ENCODE data around the gene PPP1R1B. TPM values are rescaled to one million over a fixed set of nuclear protein-coding genes. Genes with fewer than 3 reads are reported as not detected.

The PPP1R1B gene
- total RNA-seq, 1 experiment from 2014 or later = not detected

GRCh38 chr17:39663340-39663687 lies 36.6 kb downstream of the PPP1R1B start:
- Histone ChIP-seq H3K9me2 (ENCODE audit: insufficient read depth) (no peaks in the 10 kb centered on the region), H3K27me3 (ENCODE audit: insufficient read depth, low read depth) (no peaks in the 10 kb centered on the region), H3F3A (ENCODE audit: insufficient read depth, low read depth) (peaks cover 18% of the 10 kb centered on the region), H3K9me3 (ENCODE audit: insufficient read depth, low read depth) (no peaks in the 10 kb centered on the region), H2AFZ (no peak overlapping the region), H3K4me2 (peak overlapping the region; percentile 82), H3K79me2 (ENCODE audit: low read depth) (no peaks in the 10 kb centered on the region), H3K4me3 (peak overlapping the region; percentile 49; the same call in 1 of the 2 replicates), H3K4me1 (replicated peaks; ENCODE audit: insufficient read depth) (peaks cover 29% of the 10 kb centered on the region), H3K27ac (no peak overlapping the region), H3K36me3 (ENCODE audit: low read depth) (no peaks in the 10 kb centered on the region), H4K20me1 (ENCODE audit: insufficient read depth) (no peaks in the 10 kb centered on the region)
- DNase-seq = peak in 1 of 2 experiments; percentile 18
- no TSS peak for BruUV-seq (replicated peaks)
- TF ChIP-seq EZH2 (IDR thresholded peaks at IDR 0.05; ENCODE audit: low read depth) (no peak), CTCF (conservative IDR thresholded peaks at IDR 0.05) (no peak)
- CTCF ChIA-PET = no interaction called here
- intact Hi-C loops (cut with micrococcal nuclease; ENCODE audit: unreplicated experiment) = no loop called here
- POLR2A ChIA-PET (ENCODE audit: unreplicated experiment) = no interaction called here

DNA sequence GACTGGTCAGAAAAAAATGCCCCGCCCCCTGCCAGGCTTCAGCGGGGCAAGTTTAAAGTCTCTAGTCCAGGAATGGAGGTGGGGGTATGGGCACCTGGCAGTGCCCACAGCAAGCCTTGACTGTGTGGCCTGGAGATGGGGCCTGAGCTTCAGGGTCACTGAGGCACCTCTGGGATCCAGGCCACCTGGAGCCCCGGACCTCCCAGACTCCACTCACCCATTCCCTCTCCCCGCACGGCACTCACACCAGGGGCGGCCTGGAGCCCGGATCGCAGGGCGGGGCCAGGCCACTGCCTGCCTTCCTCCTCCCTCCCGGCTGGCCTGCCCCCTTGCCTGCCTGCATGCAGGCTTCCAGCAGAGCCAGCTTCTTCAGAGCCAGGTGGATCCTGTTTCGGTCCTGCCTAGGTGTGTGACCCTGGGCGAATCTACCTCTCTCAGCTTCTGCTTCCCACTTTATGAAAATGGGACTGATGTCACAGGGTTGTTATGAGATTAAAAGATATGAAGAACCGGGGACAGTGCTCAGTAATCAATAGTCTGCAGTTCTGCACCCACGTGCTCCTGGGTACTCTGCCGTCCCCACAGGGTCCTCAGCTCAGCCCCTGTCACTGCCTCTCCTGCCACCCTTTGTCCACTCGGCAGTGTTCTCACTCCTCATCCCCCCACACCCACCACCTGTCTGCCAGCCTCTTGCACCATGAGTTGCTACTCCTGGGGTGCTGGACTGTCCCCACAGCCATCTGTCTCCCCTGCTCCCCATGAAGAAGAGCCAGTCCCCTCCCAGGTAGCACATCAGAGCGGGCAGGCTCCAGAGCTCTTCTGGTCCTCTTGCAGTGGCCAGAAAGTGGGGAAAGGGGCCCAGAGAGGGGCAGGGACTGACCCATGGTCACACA lies 37.2 kb downstream of the PPP1R1B start:
- no peaks in the 10 kb centered on the region for H3K36me3 ChIP-seq (ENCODE audit: low read depth)
- intact Hi-C loops (cut with micrococcal nuclease; ENCODE audit: unreplicated experiment) = no loop called here
- H3K9me3 ChIP-seq (ENCODE audit: insufficient read depth, low read depth) = no peaks in the 10 kb centered on the region
- peak; percentile 52 to 74 for DNase-seq
- peaks cover 35% of the 10 kb centered on the region for H3K4me1 ChIP-seq (replicated peaks; ENCODE audit: insufficient read depth)
- no peaks in the 10 kb centered on the region for H4K20me1 ChIP-seq (ENCODE audit: insufficient read depth)
- H3K27me3 ChIP-seq (ENCODE audit: insufficient read depth, low read depth) = no peaks in the 10 kb centered on the region
- TSS peak; percentile 26 for BruUV-seq (replicated peaks)
- ChIA-PET POLR2A (ENCODE audit: unreplicated experiment) (no interaction called here), CTCF (no interaction called here)
- H2AFZ ChIP-seq = no peak overlapping the region; the same call in 1 of the 2 replicates
- TF ChIP-seq CTCF (conservative IDR thresholded peaks at IDR 0.05) = no peak
- no peak for TF ChIP-seq EZH2 (IDR thresholded peaks at IDR 0.05; ENCODE audit: low read depth)
- H3F3A ChIP-seq (ENCODE audit: insufficient read depth, low read depth) = peaks cover 18% of the 10 kb centered on the region
- peak overlapping the region; percentile 49; the same call in 1 of the 2 replicates for H3K4me3 ChIP-seq
- H3K4me2 ChIP-seq = peak overlapping the region; percentile 82
- no peaks in the 10 kb centered on the region for H3K79me2 ChIP-seq (ENCODE audit: low read depth)
- H3K9me2 ChIP-seq (ENCODE audit: insufficient read depth) = no peaks in the 10 kb centered on the region
- H3K27ac ChIP-seq = 0 out of 2 replicates have a peak overlapping the region, but pooled peaks have one; percentile 7

DNA sequence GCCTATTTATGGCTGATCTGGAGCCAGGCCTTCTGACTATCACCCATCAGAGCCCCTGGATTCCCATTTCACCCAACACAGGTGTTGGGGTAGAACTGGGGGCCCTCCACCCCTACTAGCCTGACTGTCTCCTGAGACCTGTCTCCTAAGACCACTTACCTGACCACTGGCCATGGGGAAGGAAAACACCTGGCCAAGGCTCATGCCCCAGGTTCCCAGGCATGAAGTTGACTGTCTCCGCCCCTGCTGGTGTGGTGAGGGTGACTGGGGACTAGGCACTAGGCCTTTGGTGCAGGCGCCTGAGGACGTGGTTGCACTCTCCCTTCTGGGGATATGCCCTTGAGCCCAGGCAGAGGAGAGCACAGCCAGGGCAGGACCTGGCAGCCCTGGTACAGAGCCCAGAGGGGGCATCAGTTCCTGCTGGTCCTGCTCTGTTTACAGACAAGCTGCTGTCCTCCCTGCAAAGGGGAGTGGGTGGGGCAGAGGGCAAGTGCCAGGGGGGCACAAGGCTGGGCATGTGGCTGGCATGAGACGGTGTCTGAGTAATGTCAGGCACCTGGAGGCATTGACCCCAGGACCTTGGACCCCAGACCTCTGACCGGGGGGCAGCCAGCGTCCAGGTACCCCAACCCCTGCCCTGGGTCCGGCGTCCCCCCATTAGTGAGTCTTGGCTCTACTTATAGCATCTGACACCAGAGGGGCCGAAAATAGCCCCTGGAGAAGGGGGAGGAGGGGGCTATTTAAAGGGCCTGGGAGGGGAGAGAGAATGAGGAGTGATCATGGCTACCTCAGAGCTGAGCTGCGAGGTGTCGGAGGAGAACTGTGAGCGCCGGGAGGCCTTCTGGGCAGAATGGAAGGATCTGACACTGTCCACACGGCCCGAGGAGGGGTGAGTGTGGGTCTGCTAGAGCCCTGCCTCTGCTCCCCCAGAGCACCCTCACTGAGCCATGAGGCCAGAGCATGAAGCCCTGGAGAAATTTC lies 38.1 kb downstream of the PPP1R1B start, which contains the start of gene TCAP:
TCAP (plus strand) TSS at position 769 of the 981 bp plus-strand sequence; CDS start at position 780, 11 bp downstream.
- H2AFZ ChIP-seq = no peak within 1 kb of the TSS
- intact Hi-C loops (cut with micrococcal nuclease; ENCODE audit: unreplicated experiment) = no loop called here
- peaks cover 22% of the 10 kb centered on the region for H3F3A ChIP-seq (ENCODE audit: insufficient read depth, low read depth)
- DNase-seq = no peak
- no TSS peak for BruUV-seq (replicated peaks)
- POLR2A ChIA-PET (ENCODE audit: unreplicated experiment) = interaction anchor here (0.5 kb wide), 1 partner anchor 87 kb away, joined by 26 read pairs; no protein-coding TSS in a partner anchor
- no peaks in the 10 kb centered on the region for H3K79me2 ChIP-seq (ENCODE audit: low read depth)
- no peak for TF ChIP-seq CTCF (conservative IDR thresholded peaks at IDR 0.05)
- no peak for TF ChIP-seq EZH2 (IDR thresholded peaks at IDR 0.05; ENCODE audit: low read depth)
- no peaks in the 10 kb centered on the region for H3K27me3 ChIP-seq (ENCODE audit: insufficient read depth, low read depth)
- H3K4me2 ChIP-seq = peak within 1 kb of the TSS; percentile 82
- no peaks in the 10 kb centered on the region for H3K9me3 ChIP-seq (ENCODE audit: insufficient read depth, low read depth)
- H3K4me3 ChIP-seq = no peak within 1 kb of the TSS
- H3K36me3 ChIP-seq (ENCODE audit: low read depth) = no peaks in the 10 kb centered on the region
- peaks cover 35% of the 10 kb centered on the region for H3K4me1 ChIP-seq (replicated peaks; ENCODE audit: insufficient read depth)
- no peaks in the 10 kb centered on the region for H3K9me2 ChIP-seq (ENCODE audit: insufficient read depth)
- CTCF ChIA-PET = no interaction called here
- no peak within 1 kb of the TSS for H3K27ac ChIP-seq
- H4K20me1 ChIP-seq (ENCODE audit: insufficient read depth) = no peaks in the 10 kb centered on the region

Measured in PC-9 (cell line).